Ishikawa (cell line): ENCODE results near the gene COP1.

Experiments used
- CEBPB ChIP-seq: IDR thresholded peaks from 2 replicates; pipeline ENCODE4 v1.6.1; 2012
- CREB1 ChIP-seq: IDR thresholded peaks from 2 replicates; pipeline ENCODE4 v1.6.1; 2012; ENCODE audit warnings: low read depth
- EGR1 ChIP-seq: IDR thresholded peaks from 2 replicates; pipeline ENCODE4 v1.6.1; 2012
- EP300 ChIP-seq: IDR thresholded peaks from 2 replicates; pipeline ENCODE4 v1.6.1; 2012; ENCODE audit warnings: borderline replicate concordance
- FOXM1 ChIP-seq: IDR thresholded peaks from 2 replicates; pipeline ENCODE4 v1.6.1; 2012; ENCODE audit warnings: low read depth, borderline replicate concordance
- NFIC ChIP-seq: IDR thresholded peaks from 2 replicates; pipeline ENCODE4 v1.6.1; 2012
- RAD21 ChIP-seq: IDR thresholded peaks from 2 replicates; pipeline ENCODE4 v1.6.1; 2012; ENCODE audit warnings: low read depth
- TAF1 ChIP-seq: IDR thresholded peaks from 2 replicates; pipeline ENCODE4 v1.6.1; 2012; ENCODE audit warnings: low read depth, mild to moderate bottlenecking
- TCF12 ChIP-seq: IDR thresholded peaks from 2 replicates; pipeline ENCODE4 v1.6.1; 2012; ENCODE audit warnings: low read depth
- TEAD4 ChIP-seq: IDR thresholded peaks from 2 replicates; pipeline ENCODE4 v1.6.1; 2012
- YY1 ChIP-seq: IDR thresholded peaks from 2 replicates; pipeline ENCODE4 v1.6.1; 2012; ENCODE audit warnings: low read depth
- ZBTB7A ChIP-seq: IDR thresholded peaks from 2 replicates; pipeline ENCODE4 v1.6.1; 2012; ENCODE audit warnings: low read depth
- TF ChIP-seq, protein P1 (sequence below): IDR thresholded peaks from 2 replicates; pipeline ENCODE4 v1.6.1; 2012; ENCODE audit warnings: low read depth, mild to moderate bottlenecking
- TF ChIP-seq, protein P2 (sequence below): IDR thresholded peaks from 2 replicates; pipeline ENCODE4 v1.6.1; 2012
- TF ChIP-seq, protein P3 (sequence below): IDR thresholded peaks from 2 replicates; pipeline ENCODE4 v1.6.1; 2012

Gene COP1

DNA sequence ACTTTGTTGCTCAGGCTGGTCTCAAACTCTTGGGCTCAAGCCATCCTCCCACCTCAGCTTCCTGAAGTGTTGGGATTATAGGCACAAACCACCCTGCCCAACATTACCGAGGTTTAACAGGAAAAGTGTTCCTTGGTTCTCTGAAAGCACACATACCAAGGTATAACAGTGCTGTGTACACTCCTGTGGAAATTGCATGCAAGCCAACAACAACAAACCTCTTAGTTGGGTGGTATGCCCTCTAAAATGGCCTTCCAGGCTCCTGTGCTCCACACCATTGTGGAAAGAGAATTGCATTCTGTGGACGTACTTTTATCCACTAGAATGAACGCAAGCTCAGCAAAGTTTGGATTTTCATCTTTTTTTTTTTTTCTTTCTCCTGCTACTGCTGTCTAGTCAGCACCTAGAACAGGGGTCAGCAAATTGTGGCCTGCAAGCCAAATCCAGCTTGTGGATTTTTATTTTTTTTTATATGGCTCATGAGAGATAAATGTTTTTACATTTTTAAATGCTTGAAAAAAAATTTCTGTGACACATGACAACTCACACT lies 271.4 kb downstream of the COP1 start:
- TF ChIP-seq TEAD4, result no peak
- no peak for TF ChIP-seq TCF12
- TF ChIP-seq EGR1, result no peak
- no peak for TF ChIP-seq EP300
- TF ChIP-seq FOXM1, result no peak

DNA sequence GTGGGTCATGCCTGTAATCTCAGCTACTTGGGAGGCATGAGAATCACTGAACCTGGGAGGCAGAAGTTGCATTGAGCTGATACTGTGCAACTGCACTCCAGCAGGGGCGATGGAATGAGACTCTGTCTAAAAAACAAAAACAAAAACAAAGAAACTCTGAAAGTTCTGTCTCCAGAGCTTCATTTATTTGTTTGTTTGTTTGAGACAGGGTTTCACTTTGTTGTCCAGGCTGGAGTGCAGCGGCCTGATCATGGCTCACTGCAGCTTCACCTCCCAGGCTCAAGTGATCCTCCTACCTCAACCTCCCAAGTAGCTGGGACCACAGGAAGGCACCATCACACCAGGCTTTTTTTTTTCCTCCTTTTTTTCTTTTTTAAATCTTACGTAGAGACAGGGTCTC lies 271.9 kb downstream of the COP1 start:
- TF ChIP-seq NFIC (no peak), EGR1 (no peak), TEAD4 (no peak), CREB1 (no peak), FOXM1 (no peak), YY1 (no peak), ZBTB7A (no peak), RAD21 (no peak), EP300 (no peak), TAF1 (no peak), TCF12 (no peak), CEBPB (no peak)
- TF ChIP-seq, protein P1, sequence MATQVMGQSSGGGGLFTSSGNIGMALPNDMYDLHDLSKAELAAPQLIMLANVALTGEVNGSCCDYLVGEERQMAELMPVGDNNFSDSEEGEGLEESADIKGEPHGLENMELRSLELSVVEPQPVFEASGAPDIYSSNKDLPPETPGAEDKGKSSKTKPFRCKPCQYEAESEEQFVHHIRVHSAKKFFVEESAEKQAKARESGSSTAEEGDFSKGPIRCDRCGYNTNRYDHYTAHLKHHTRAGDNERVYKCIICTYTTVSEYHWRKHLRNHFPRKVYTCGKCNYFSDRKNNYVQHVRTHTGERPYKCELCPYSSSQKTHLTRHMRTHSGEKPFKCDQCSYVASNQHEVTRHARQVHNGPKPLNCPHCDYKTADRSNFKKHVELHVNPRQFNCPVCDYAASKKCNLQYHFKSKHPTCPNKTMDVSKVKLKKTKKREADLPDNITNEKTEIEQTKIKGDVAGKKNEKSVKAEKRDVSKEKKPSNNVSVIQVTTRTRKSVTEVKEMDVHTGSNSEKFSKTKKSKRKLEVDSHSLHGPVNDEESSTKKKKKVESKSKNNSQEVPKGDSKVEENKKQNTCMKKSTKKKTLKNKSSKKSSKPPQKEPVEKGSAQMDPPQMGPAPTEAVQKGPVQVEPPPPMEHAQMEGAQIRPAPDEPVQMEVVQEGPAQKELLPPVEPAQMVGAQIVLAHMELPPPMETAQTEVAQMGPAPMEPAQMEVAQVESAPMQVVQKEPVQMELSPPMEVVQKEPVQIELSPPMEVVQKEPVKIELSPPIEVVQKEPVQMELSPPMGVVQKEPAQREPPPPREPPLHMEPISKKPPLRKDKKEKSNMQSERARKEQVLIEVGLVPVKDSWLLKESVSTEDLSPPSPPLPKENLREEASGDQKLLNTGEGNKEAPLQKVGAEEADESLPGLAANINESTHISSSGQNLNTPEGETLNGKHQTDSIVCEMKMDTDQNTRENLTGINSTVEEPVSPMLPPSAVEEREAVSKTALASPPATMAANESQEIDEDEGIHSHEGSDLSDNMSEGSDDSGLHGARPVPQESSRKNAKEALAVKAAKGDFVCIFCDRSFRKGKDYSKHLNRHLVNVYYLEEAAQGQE, result no peak
- TF ChIP-seq, protein P2, sequence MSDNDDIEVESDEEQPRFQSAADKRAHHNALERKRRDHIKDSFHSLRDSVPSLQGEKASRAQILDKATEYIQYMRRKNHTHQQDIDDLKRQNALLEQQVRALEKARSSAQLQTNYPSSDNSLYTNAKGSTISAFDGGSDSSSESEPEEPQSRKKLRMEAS, result no peak
- TF ChIP-seq, protein P3, sequence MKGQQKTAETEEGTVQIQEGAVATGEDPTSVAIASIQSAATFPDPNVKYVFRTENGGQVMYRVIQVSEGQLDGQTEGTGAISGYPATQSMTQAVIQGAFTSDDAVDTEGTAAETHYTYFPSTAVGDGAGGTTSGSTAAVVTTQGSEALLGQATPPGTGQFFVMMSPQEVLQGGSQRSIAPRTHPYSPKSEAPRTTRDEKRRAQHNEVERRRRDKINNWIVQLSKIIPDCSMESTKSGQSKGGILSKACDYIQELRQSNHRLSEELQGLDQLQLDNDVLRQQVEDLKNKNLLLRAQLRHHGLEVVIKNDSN, result no peak

DNA sequence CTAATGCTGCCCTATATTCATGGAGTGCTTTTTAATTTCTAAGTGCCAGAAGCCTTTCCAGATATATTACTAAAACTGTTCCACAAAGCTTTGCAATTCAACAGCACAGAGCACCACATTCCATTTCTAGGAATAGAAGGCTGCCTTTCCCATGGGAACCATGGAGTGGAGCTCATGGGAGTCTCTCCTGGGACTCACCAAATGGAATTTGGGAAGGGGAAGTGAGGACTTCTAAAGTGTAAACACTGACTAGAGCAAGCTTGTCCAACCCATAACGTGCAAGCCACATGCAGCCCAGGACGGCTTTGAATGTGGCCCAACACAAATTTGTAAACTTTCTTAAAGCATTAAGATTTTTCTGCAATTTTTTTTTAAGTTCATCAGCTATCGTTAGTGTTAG lies 273.3 kb downstream of the COP1 start:
- TF ChIP-seq EGR1 (no peak), CEBPB (no peak), TAF1 (no peak), TEAD4 (no peak), NFIC (no peak), ZBTB7A (no peak), EP300 (no peak)
- TF ChIP-seq, protein P1, result no peak
- TF ChIP-seq, protein P2, result no peak
- TF ChIP-seq, protein P3, result no peak

DNA sequence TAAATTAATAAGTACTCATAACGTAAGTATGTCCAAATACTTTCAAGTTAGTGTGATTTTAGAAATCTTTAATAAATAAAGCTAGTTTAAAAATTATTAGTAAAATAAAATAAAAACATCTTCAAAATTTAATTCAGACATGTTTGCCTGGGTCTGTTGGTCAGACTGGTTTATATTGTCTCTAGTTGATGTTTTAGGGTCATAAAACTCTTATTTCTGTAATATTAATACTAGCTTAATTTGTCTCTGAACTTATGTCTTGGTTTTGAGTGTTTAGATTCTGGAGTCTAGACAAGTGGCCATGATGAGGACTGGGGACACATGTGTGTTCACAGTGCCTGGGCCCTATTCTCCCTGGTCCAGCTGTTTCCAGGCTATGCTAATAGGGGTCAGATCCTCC lies 279.1 kb downstream of the COP1 start:
- TF ChIP-seq EGR1 (no peak), FOXM1 (no peak), EP300 (no peak), NFIC (no peak), TAF1 (no peak), YY1 (no peak), CREB1 (no peak), TEAD4 (no peak), TCF12 (no peak), RAD21 (no peak), CEBPB (no peak)
- TF ChIP-seq, protein P2, result no peak
- TF ChIP-seq, protein P3, result no peak
- TF ChIP-seq, protein P1, result no peak
